Peyer's patch (tissue), 4 donors: ENCODE measurements around the gene IL12RB1.

Experiments used
- CTCF ChIP-seq, 6 experiments: fragments of 450-650 bp in 4 of 6; fragments of 200-600 bp in 2 of 6; sonication (generic) in 1 of 6; IDR thresholded peaks; one replicate each; pipeline ENCODE4 v1.5.1; 2017 to 2019; ENCODE audit warnings: antibody characterized with exemption in 6 of 6, mild to moderate bottlenecking in 3 of 6, moderate library complexity in 1 of 6
- POLR2A ChIP-seq, 2 donors: fragments of 450-650 bp; IDR thresholded peaks; one replicate each; pipeline ENCODE4 v1.5.1; 2017; ENCODE audit warnings: antibody characterized with exemption in 2 of 2, mild to moderate bottlenecking in 2 of 2, moderate library complexity in 2 of 2

- no peak for TF ChIP-seq CTCF (IDR thresholded peaks at IDR 0.05)
- no peak for TF ChIP-seq POLR2A (IDR thresholded peaks at IDR 0.05)
Measured at GRCh38 chr19:18109341-18109732, 22.6 kb upstream of the IL12RB1 start.
